HEK293 (cell line): ENCODE data around the gene LAMC3.
A peak's percentile ranks its signal among the peaks of the same experiment; 100 is the strongest.

Experiments used
- ATF2 ChIP-seq: fragments of 450-650 bp; formaldehyde crosslinking; IDR thresholded peaks from 2 replicates; pipeline ENCODE4 v1.5.1; 2016; ENCODE audit warnings: missing biosample characterization, missing genetic modification characterization, low read depth
- BCL11A ChIP-seq: fragments of 450-650 bp; formaldehyde crosslinking; IDR thresholded peaks from 2 replicates; pipeline ENCODE4 v1.5.1; 2016; ENCODE audit warnings: low read depth, missing biosample characterization, missing genetic modification characterization
- GLIS1 ChIP-seq: fragments of 450-650 bp; formaldehyde crosslinking; IDR thresholded peaks from 2 replicates; pipeline ENCODE4 v1.5.1; 2016; ENCODE audit warnings: missing biosample characterization, missing genetic modification characterization
- PRDM10 ChIP-seq: fragments of 450-650 bp; formaldehyde crosslinking; IDR thresholded peaks from 2 replicates; pipeline ENCODE4 v1.5.1; 2016; ENCODE audit warnings: missing biosample characterization, missing genetic modification characterization
- PRDM2 ChIP-seq: fragments of 450-650 bp; formaldehyde crosslinking; IDR thresholded peaks from 2 replicates; pipeline ENCODE4 v1.5.1; 2016; ENCODE audit warnings: missing biosample characterization, missing genetic modification characterization, borderline replicate concordance
- YY1 ChIP-seq: fragments of 450-650 bp; formaldehyde crosslinking; IDR thresholded peaks from 2 replicates; pipeline ENCODE4 v1.5.1; 2018; ENCODE audit warnings: missing biosample characterization, missing genetic modification characterization
- YY2 ChIP-seq: fragments of 450-650 bp; formaldehyde crosslinking; IDR thresholded peaks from 2 replicates; pipeline ENCODE4 v1.5.1; 2016; ENCODE audit warnings: missing biosample characterization, missing genetic modification characterization
- ZBTB1 ChIP-seq: fragments of 450-650 bp; formaldehyde crosslinking; IDR thresholded peaks from 2 replicates; pipeline ENCODE4 v1.5.1; 2016; ENCODE audit warnings: missing biosample characterization, missing genetic modification characterization
- ZBTB17 ChIP-seq: fragments of 450-650 bp; formaldehyde crosslinking; IDR thresholded peaks from 2 replicates; pipeline ENCODE4 v1.5.1; 2016; ENCODE audit warnings: missing biosample characterization, missing genetic modification characterization
- ZFP69B ChIP-seq: fragments of 450-650 bp; formaldehyde crosslinking; IDR thresholded peaks from 2 replicates; pipeline ENCODE4 v1.5.1; 2016; ENCODE audit warnings: missing biosample characterization, missing genetic modification characterization
- ZNF174 ChIP-seq: fragments of 450-650 bp; formaldehyde crosslinking; IDR thresholded peaks from 2 replicates; pipeline ENCODE4 v1.5.0; 2017; ENCODE audit warnings: missing biosample characterization, mild to moderate bottlenecking, missing genetic modification characterization
- ZNF184 ChIP-seq: fragments of 450-650 bp; IDR thresholded peaks from 2 replicates; pipeline ENCODE4 v1.5.1; 2018; ENCODE audit warnings: missing biosample characterization, mild to moderate bottlenecking, missing genetic modification characterization
- ZNF2 ChIP-seq: fragments of 450-650 bp; formaldehyde crosslinking; IDR thresholded peaks from 2 replicates; pipeline ENCODE4 v1.5.1; 2016; ENCODE audit warnings: missing biosample characterization, missing genetic modification characterization
- ZNF202 ChIP-seq: fragments of 450-650 bp; formaldehyde crosslinking; IDR thresholded peaks from 2 replicates; pipeline ENCODE4 v1.5.1; 2016; ENCODE audit warnings: missing biosample characterization, missing genetic modification characterization, borderline replicate concordance
- ZNF280C ChIP-seq: fragments of 450-650 bp; formaldehyde crosslinking; IDR thresholded peaks from 2 replicates; pipeline ENCODE4 v1.5.1; 2016; ENCODE audit warnings: missing biosample characterization, missing genetic modification characterization
- ZNF311 ChIP-seq: fragments of 450-650 bp; formaldehyde crosslinking; IDR thresholded peaks from 2 replicates; pipeline ENCODE4 v1.5.1; 2017; ENCODE audit warnings: missing biosample characterization, missing genetic modification characterization, borderline replicate concordance
- ZNF501 ChIP-seq: fragments of 450-650 bp; formaldehyde crosslinking; IDR thresholded peaks from 2 replicates; pipeline ENCODE4 v1.5.1; 2016; ENCODE audit warnings: missing biosample characterization, missing genetic modification characterization
- ZNF518A ChIP-seq: fragments of 450-650 bp; formaldehyde crosslinking; conservative IDR thresholded peaks from 2 replicates; pipeline ENCODE4 v1.5.1; 2016; ENCODE audit warnings: low read depth, missing biosample characterization, missing genetic modification characterization
- ZNF544 ChIP-seq: fragments of 450-650 bp; formaldehyde crosslinking; IDR thresholded peaks from 2 replicates; pipeline ENCODE4 v1.5.0; 2017; ENCODE audit warnings: missing biosample characterization, missing genetic modification characterization
- ZNF843 ChIP-seq: fragments of 450-650 bp; formaldehyde crosslinking; IDR thresholded peaks from 2 replicates; pipeline ENCODE4 v1.5.1; 2016; ENCODE audit warnings: missing biosample characterization, missing genetic modification characterization

The LAMC3 gene

GRCh38 chr9:130997925-130998596 lies 10.9 kb upstream of the LAMC3 start (continued):
- no peak for TF ChIP-seq PRDM2 (tag by site-specific recombination)
- no peak for TF ChIP-seq ZNF544 (tag by site-specific recombination)
- TF ChIP-seq ATF2: no peak
- no peak for TF ChIP-seq ZNF184
- peak; percentile 47; the same call in 1 of the 2 replicates for TF ChIP-seq ZBTB17 (tag by site-specific recombination)
- TF ChIP-seq ZNF202 (tag by site-specific recombination): no peak
- TF ChIP-seq YY2 (tag by site-specific recombination): no peak
- TF ChIP-seq ZNF2: peak; percentile 97
- peak; percentile 45; the same call in 1 of the 2 replicates for TF ChIP-seq GLIS1 (tag by site-specific recombination)
- no peak for TF ChIP-seq YY1 (tag by site-specific recombination)
- peak; percentile 88 for TF ChIP-seq BCL11A
- TF ChIP-seq ZNF174 (tag by site-specific recombination): no peak
- no peak for TF ChIP-seq ZBTB1 (tag by site-specific recombination)
- TF ChIP-seq PRDM10 (tag by site-specific recombination): no peak
- TF ChIP-seq ZNF501 (tag by site-specific recombination): 0 out of 2 replicates have a peak, but pooled peaks have one; percentile 44
- 0 out of 2 replicates have a peak, but pooled peaks have one; percentile 28 for TF ChIP-seq ZFP69B
- no peak for TF ChIP-seq ZNF518A (tag by site-specific recombination)
- TF ChIP-seq ZNF843: no peak
- no peak for TF ChIP-seq ZNF311 (tag by site-specific recombination)
- TF ChIP-seq ZNF280C (tag by site-specific recombination): no peak
